Measurements from ENCODE around the gene CBX6. TPM values are rescaled to one million over a fixed set of nuclear protein-coding genes. Genes with fewer than 3 reads are reported as not detected.

Gene CBX6
- total and polyA plus RNA-seq, 2 donors from 2014 or later = 24.9 to 113 TPM

- Histone ChIP-seq H3K36me3 (ENCODE audit: control insufficient read depth in 2 of 3, insufficient read depth in 3 of 3, low read length in 3 of 3) (no peaks in the 10 kb centered on the region), H3K27ac (ENCODE audit: low read depth in 2 of 2, low read length in 2 of 2) (no peak overlapping the region), H3K27me3 (ENCODE audit: control insufficient read depth, insufficient read depth, low read length) (no peaks in the 10 kb centered on the region), H3K4me1 (ENCODE audit: control insufficient read depth in 2 of 3, insufficient read depth in 2 of 3, low read depth in 1 of 3, low read length in 3 of 3) (no peaks in the 10 kb centered on the region), H3K4me3 (ENCODE audit: low read length in 3 of 3) (no peak overlapping the region), H3K9ac (ENCODE audit: low read length in 3 of 3) (no peak overlapping the region), H3K9me3 (ENCODE audit: control insufficient read depth in 2 of 3, insufficient read depth in 1 of 3, low read length in 3 of 3) (no peaks in the 10 kb centered on the region)
- FAIRE-seq = no peak
- intact Hi-C loops (cut with DNase I) = no loop called here
- DNase-seq = no peak
- TF ChIP-seq CTCF (IDR thresholded peaks at IDR 0.05; ENCODE audit: borderline replicate concordance, extremely low read depth, insufficient read depth) = no peak
Observed at GRCh38 chr22:38901111-38901641, 29.2 kb upstream of the CBX6 start.

GRCh38 chr22:38900677-38901076 is 28.7 kb upstream of the CBX6 start:
- H3K4me1 ChIP-seq (ENCODE audit: control insufficient read depth in 2 of 3, insufficient read depth in 2 of 3, low read depth in 1 of 3, low read length in 3 of 3) = no peaks in the 10 kb centered on the region
- no peaks in the 10 kb centered on the region for H3K27me3 ChIP-seq (ENCODE audit: control insufficient read depth, insufficient read depth, low read length)
- no peak overlapping the region for H3K27ac ChIP-seq (ENCODE audit: low read depth in 2 of 2, low read length in 2 of 2)
- H3K9me3 ChIP-seq (ENCODE audit: control insufficient read depth in 2 of 3, insufficient read depth in 1 of 3, low read length in 3 of 3) = no peaks in the 10 kb centered on the region
- intact Hi-C loops (cut with DNase I) = no loop called here
- no peak for DNase-seq
- H3K4me3 ChIP-seq (ENCODE audit: low read length in 3 of 3) = no peak overlapping the region
- no peaks in the 10 kb centered on the region for H3K36me3 ChIP-seq (ENCODE audit: control insufficient read depth in 2 of 3, insufficient read depth in 3 of 3, low read length in 3 of 3)
- no peak for FAIRE-seq
- H3K9ac ChIP-seq (ENCODE audit: low read length in 3 of 3) = no peak overlapping the region
- no peak for TF ChIP-seq CTCF (IDR thresholded peaks at IDR 0.05; ENCODE audit: borderline replicate concordance, extremely low read depth, insufficient read depth)

- TF ChIP-seq CTCF (IDR thresholded peaks at IDR 0.05; ENCODE audit: borderline replicate concordance, extremely low read depth, insufficient read depth) = no peak
- DNase-seq = no peak
- Histone ChIP-seq H3K4me3 (ENCODE audit: low read length in 3 of 3) (no peak overlapping the region), H3K36me3 (ENCODE audit: control insufficient read depth in 2 of 3, insufficient read depth in 3 of 3, low read length in 3 of 3) (no peaks in the 10 kb centered on the region), H3K27ac (ENCODE audit: low read depth in 2 of 2, low read length in 2 of 2) (no peak overlapping the region), H3K9ac (ENCODE audit: low read length in 3 of 3) (no peak overlapping the region), H3K9me3 (ENCODE audit: control insufficient read depth in 2 of 3, insufficient read depth in 1 of 3, low read length in 3 of 3) (no peaks in the 10 kb centered on the region), H3K4me1 (ENCODE audit: control insufficient read depth in 2 of 3, insufficient read depth in 2 of 3, low read depth in 1 of 3, low read length in 3 of 3) (no peaks in the 10 kb centered on the region), H3K27me3 (ENCODE audit: control insufficient read depth, insufficient read depth, low read length) (no peaks in the 10 kb centered on the region)
- no peak for FAIRE-seq
- intact Hi-C loops (cut with DNase I) = no loop called here
Observed at GRCh38 chr22:38891256-38891655, 19.2 kb upstream of the CBX6 start.

- no peak for TF ChIP-seq CTCF (IDR thresholded peaks at IDR 0.05; ENCODE audit: borderline replicate concordance, extremely low read depth, insufficient read depth)
- Histone ChIP-seq H3K4me1 (ENCODE audit: control insufficient read depth in 2 of 3, insufficient read depth in 2 of 3, low read depth in 1 of 3, low read length in 3 of 3) (no peaks in the 10 kb centered on the region), H3K9ac (ENCODE audit: low read length in 3 of 3) (no peak overlapping the region), H3K4me3 (ENCODE audit: low read length in 3 of 3) (no peak overlapping the region), H3K27me3 (ENCODE audit: control insufficient read depth, insufficient read depth, low read length) (no peaks in the 10 kb centered on the region), H3K27ac (ENCODE audit: low read depth in 2 of 2, low read length in 2 of 2) (no peak overlapping the region), H3K9me3 (ENCODE audit: control insufficient read depth in 2 of 3, insufficient read depth in 1 of 3, low read length in 3 of 3) (no peaks in the 10 kb centered on the region), H3K36me3 (ENCODE audit: control insufficient read depth in 2 of 3, insufficient read depth in 3 of 3, low read length in 3 of 3) (no peaks in the 10 kb centered on the region)
- no peak for DNase-seq
- intact Hi-C loops (cut with DNase I) = no loop called here
- no peak for FAIRE-seq
Observed at GRCh38 chr22:38890377-38890776, 18.4 kb upstream of the CBX6 start.

All from kidney (tissue), 14 donors.